BLaER1 treated with 17β-estradiol and CSF1 and Interleukin-3, amounts not matched to agents 10 nM and 100 nM (cell line): ENCODE results near the gene ZCCHC24.
"Not testable (repeated sequence)": the region's sequence is repeated elsewhere in the genome, so short reads cannot be mapped to it uniquely, and the experiment has no call there.

Source experiments
- H3K27ac ChIP-seq, 11 experiments: shearing (Covaris generic); formaldehyde crosslinking; 2 replicates each; pipeline ENCODE4 v1.8.1; 2022
- H3K27me3 ChIP-seq, 11 experiments: shearing (Covaris generic); formaldehyde crosslinking; 2 replicates each; pipeline ENCODE4 v1.8.1; 2022
- H3K36me3 ChIP-seq, 11 experiments: shearing (Covaris generic); formaldehyde crosslinking; 2 replicates each; pipeline ENCODE4 v1.8.1; 2022
- H3K4me1 ChIP-seq, 10 experiments: shearing (Covaris generic); formaldehyde crosslinking; 2 replicates each; pipeline ENCODE4 v1.8.1; 2022
- H3K4me2 ChIP-seq, 11 experiments: shearing (Covaris generic); formaldehyde crosslinking; 2 replicates each; pipeline ENCODE4 v1.8.1; 2022
- H3K4me3 ChIP-seq, 10 experiments: shearing (Covaris generic); formaldehyde crosslinking; 2 replicates each; pipeline ENCODE4 v1.8.1; 2022
- H3K9ac ChIP-seq, 11 experiments: shearing (Covaris generic); formaldehyde crosslinking; 2 replicates each; pipeline ENCODE4 v1.8.1; 2022
- H3K9me3 ChIP-seq, 11 experiments: shearing (Covaris generic); formaldehyde crosslinking; replicated peaks in 1 of 11; 2 replicates each; pipeline ENCODE4 v1.8.1; 2022
- H4K20me1 ChIP-seq, 11 experiments: shearing (Covaris generic); formaldehyde crosslinking; 2 replicates each; pipeline ENCODE4 v1.8.1; 2022
- Cebpa-rat ChIP-seq, 11 experiments: shearing (Covaris generic); IDR thresholded peaks; 2 replicates each; pipeline ENCODE4 v1.8.1; 2022

The ZCCHC24 gene

DNA sequence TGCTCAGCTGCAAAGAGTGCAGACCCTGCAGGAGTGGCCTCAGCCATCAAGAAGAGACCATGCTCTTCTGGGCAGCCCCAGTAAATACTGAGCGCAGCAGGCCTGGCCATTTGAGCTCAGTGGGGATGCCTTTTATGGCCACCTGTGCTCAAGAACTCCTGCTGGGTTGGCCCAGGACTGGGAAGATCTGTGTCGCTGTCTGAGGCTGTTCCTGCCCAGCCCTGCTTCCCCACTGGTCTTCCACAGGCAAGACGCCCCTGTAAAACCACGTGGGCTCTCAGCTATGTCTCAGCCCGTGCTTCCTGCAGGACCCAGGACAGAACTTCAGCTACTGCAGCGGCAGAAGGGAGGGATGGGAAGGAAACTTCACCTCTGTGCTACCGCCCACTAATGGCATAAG is 108.7 kb downstream of the ZCCHC24 start:
- Histone ChIP-seq H3K9ac (no peak overlapping the region), H3K27ac (no peak overlapping the region), H3K4me1 (peaks cover 5 to 17% (median 12%) of the 10 kb centered on the region in 10 experiments), H3K36me3 (no peaks in the 10 kb centered on the region), H3K4me3 (no peak overlapping the region), H3K27me3 (no peaks in the 10 kb centered on the region), H4K20me1 (no peaks in the 10 kb centered on the region; a peak in 1 of 22 replicates), H3K9me3 (peaks cover 0 to 8% (median 5%) of the 10 kb centered on the region in 11 experiments; a peak in 5 of 22 replicates), H3K4me2 (no peak overlapping the region)
- no peak for TF ChIP-seq Cebpa-rat (IDR thresholded peaks at IDR 0.05)

DNA sequence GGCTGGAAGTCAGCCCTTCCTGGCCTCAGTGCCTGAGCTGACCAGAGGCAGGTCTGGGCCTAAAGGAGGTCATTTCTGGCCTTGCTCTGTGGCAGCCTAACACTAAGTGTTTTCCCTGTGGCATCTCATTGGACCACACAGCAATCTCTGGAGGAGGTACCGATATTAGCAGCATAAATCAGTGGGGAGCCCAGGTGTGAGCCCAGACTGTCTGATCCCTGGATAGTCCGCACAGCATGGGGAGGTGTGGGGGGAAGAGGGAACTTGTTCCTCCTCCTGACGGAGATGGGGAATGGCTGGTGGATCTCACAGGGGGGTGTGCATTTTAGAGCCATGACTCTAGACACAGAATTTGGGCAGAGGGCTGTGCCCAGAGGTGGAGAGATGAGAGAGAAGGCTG is 109.1 kb downstream of the ZCCHC24 start:
- peaks cover 9 to 22% (median 17%) of the 10 kb centered on the region in 10 experiments for H3K4me1 ChIP-seq
- H3K4me2 ChIP-seq = no peak overlapping the region
- H3K27ac ChIP-seq = no peak overlapping the region
- no peaks in the 10 kb centered on the region for H3K27me3 ChIP-seq
- H3K4me3 ChIP-seq = no peak overlapping the region
- peaks cover 0 to 8% (median 5%) of the 10 kb centered on the region in 11 experiments; a peak in 5 of 22 replicates for H3K9me3 ChIP-seq
- H3K9ac ChIP-seq = no peak overlapping the region
- no peaks in the 10 kb centered on the region; a peak in 1 of 22 replicates for H4K20me1 ChIP-seq
- H3K36me3 ChIP-seq = no peaks in the 10 kb centered on the region
- no peak for TF ChIP-seq Cebpa-rat (IDR thresholded peaks at IDR 0.05)

DNA sequence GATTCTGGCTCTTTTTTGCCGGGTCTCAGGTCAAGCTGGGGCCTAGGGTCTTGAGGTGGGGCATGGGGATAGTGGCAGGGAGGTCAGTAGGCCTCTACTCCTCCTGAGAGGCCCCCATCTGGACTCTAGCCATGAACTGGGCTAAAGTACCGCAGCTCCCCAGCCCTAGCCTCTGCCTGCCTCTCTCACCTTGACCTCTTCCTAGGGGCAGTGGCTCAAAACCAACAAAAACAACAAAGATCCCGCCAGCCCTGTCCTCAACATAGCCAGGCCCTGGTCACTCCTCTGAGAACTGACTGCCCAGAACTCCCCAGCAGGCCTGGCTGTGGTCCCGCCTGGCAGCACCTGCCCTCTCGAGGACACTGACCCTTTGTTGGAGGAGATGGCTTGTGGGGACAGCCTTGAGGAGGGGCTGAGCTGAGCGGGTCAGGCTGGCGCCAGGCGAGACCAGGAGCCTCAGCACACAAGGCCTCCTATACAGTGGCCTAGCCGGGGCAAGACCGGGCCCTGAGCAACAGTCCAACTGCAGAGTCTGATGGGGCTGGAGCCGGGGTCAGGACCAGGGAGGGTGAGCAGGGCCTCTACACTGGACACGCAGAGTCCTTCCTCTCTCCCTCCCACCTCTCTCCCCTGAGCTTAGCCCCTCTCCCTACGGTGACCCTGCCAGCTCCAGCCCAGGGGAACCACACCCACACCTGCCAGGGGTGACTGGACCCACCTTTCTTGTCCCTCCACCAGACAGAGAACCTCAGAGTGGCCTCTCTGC is 109.8 kb downstream of the ZCCHC24 start:
- H3K36me3 ChIP-seq = no peaks in the 10 kb centered on the region
- H3K27ac ChIP-seq = peak overlapping the region in 2 of 11 experiments; percentile 13 to 14; a peak in 2 of 22 replicates
- H3K4me2 ChIP-seq = no peak overlapping the region
- no peaks in the 10 kb centered on the region for H3K27me3 ChIP-seq
- H3K9ac ChIP-seq = no peak overlapping the region
- peaks cover 14 to 26% (median 20%) of the 10 kb centered on the region in 10 experiments for H3K4me1 ChIP-seq
- TF ChIP-seq Cebpa-rat (IDR thresholded peaks at IDR 0.05) = no peak
- H3K4me3 ChIP-seq = no peak overlapping the region
- H4K20me1 ChIP-seq = no peaks in the 10 kb centered on the region; a peak in 1 of 22 replicates
- peaks cover 0 to 8% (median 5%) of the 10 kb centered on the region in 11 experiments; a peak in 5 of 22 replicates for H3K9me3 ChIP-seq

DNA sequence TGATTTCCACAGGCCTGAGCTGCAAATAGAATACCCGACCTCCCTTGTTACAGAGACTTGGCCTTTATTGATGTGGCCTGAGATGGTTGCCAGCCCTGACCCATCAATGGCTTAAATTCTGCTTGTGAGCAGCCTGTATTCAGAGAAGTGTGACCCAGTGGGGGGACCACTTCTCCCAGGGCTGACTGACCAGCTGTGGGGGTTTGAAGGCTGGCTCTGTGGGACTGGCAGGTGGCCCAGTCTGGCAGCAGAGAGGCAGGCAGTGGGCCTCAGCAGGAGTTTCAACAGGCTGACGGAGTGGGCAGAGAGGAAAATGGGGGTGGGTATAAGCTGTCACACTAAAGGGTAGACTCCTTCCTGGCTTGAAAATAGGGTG is 110.3 kb downstream of the ZCCHC24 start:
- TF ChIP-seq Cebpa-rat (IDR thresholded peaks at IDR 0.05) = no peak
- peak overlapping the region in 2 of 11 experiments; percentile 13 to 14; a peak in 2 of 22 replicates for H3K27ac ChIP-seq
- no peaks in the 10 kb centered on the region for H3K27me3 ChIP-seq
- peaks cover 0 to 8% (median 5%) of the 10 kb centered on the region in 11 experiments; a peak in 5 of 22 replicates for H3K9me3 ChIP-seq
- H3K4me2 ChIP-seq = no peak overlapping the region
- H3K9ac ChIP-seq = no peak overlapping the region
- H3K4me1 ChIP-seq = peaks cover 14 to 26% (median 20%) of the 10 kb centered on the region in 10 experiments
- H3K36me3 ChIP-seq = no peaks in the 10 kb centered on the region
- no peaks in the 10 kb centered on the region; a peak in 1 of 22 replicates for H4K20me1 ChIP-seq
- H3K4me3 ChIP-seq = no peak overlapping the region

DNA sequence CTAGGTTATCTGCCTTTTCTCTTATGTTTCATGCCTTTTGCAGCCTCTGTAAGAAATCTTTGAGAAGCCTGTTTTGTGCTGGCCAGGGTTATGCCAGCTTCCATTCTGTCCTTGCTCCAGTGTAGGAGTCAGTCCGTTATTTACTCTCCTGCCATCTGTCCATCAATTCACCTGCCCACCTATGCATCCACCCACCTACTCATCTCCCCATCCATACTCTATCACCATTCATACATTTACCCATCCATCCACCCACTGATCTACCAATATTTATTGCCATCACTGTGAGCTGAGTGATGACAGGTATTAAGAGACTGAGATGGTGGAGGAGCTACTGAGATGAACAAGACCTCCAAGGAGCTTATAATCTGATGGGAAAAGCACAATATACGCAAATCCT is 110.9 kb downstream of the ZCCHC24 start:
- Histone ChIP-seq H3K36me3 (no peaks in the 10 kb centered on the region), H3K9ac (no peak overlapping the region), H4K20me1 (no peaks in the 10 kb centered on the region), H3K4me2 (no peak overlapping the region), H3K27me3 (no peaks in the 10 kb centered on the region), H3K9me3 (peaks cover 0 to 8% (median 5%) of the 10 kb centered on the region in 11 experiments; a peak in 5 of 22 replicates), H3K4me1 (peaks cover 14 to 26% (median 20%) of the 10 kb centered on the region in 10 experiments), H3K27ac (no peak overlapping the region), H3K4me3 (no peak overlapping the region)
- no peak for TF ChIP-seq Cebpa-rat (IDR thresholded peaks at IDR 0.05)

DNA sequence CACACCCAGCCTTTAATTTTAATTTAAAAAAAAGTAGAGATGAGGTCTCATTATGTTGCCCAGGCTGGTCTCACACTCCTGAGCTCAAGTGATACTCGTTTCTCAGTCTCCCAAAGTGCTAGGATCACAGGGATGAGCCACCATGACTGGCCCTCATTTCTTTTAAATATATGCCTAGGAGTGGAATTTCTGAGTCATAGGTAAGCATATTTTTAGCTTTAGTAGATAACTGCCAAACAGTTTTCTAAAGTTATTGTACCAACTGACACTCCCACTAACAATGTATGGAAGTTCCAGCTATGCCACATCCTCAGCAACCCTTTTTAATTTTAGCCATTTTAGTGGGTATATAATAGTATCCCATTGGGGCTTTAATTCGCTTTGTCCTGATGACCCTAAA is 111.9 kb downstream of the ZCCHC24 start:
- Histone ChIP-seq H3K27ac (no peak overlapping the region), H3K4me3 (no peak overlapping the region), H3K4me1 (peaks cover 19 to 26% (median 22%) of the 10 kb centered on the region in 10 experiments), H3K36me3 (no peaks in the 10 kb centered on the region), H3K9ac (no peak overlapping the region), H3K9me3 (peaks cover 0 to 8% (median 5%) of the 10 kb centered on the region in 11 experiments; a peak in 5 of 22 replicates), H4K20me1 (no peaks in the 10 kb centered on the region), H3K27me3 (no peaks in the 10 kb centered on the region), H3K4me2 (peak overlapping the region in 6 of 11 experiments; percentile 9 to 43 (median 34); a peak in 5 of 22 replicates)
- no peak for TF ChIP-seq Cebpa-rat (IDR thresholded peaks at IDR 0.05)

DNA sequence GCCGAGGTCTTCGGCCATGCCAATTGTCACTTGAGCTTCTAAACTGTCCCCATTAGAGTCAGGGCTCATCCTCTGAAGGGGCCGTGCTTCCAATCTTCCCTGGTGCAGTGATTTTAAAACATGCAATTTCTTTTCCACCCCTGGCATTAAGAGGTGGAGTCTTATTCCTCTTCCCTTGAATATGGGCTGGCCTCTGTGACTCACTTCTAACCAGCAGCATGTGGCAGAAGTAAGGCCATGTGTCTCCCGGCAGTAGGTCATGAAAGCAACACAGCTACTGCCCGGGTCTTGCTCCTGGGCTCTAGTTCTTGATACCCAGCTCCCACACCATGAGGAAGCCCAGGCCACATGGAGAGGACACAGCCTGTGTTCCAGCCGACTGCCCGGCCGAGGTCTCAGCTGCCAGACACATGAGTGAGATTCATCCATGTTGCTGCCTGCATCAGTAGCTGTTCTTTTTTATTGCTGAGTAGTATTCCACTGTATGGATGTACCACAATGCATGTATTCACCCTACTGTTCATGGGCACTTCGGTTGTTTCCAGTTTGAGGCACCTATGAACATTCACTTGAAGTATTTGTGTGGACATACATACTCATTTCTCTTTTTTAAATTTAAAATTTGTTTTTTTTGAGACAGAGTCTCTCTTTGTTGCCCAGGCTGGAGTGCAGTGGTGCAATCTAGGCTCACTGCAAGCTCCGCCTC is 112.7 kb downstream of the ZCCHC24 start:
- H3K9me3 ChIP-seq, H3K9ac ChIP-seq, H3K36me3 ChIP-seq, H4K20me1 ChIP-seq, H3K27me3 ChIP-seq, H3K4me3 ChIP-seq, H3K27ac ChIP-seq, H3K4me2 ChIP-seq: not testable (repeated sequence)
- peaks cover 19 to 26% (median 22%) of the 10 kb centered on the region in 10 experiments for H3K4me1 ChIP-seq
